IMR-90 (cell line): ENCODE measurements around the gene CYB5R4. TPM values are rescaled to one million over a fixed set of nuclear protein-coding genes. Genes with fewer than 3 reads are reported as not detected.
A peak's percentile ranks its signal among the peaks of the same experiment; 100 is the strongest.

Experiments
- ATAC-seq: fragments of 200-7000 bp; cut with Tn5 transposase; 2 replicates; pipeline ENCODE4 v1.9.1; 2020; ENCODE audit warnings: low read depth, mild to moderate bottlenecking, moderate library complexity
- BruUV-seq: library from RNA; stranded (reverse); fragments of 400-500 nt; replicated peaks from 2 replicates; lab custom pipeline; 2021; lab: Mats Ljungman, UMichigan
- CTCF ChIA-PET: fragments of 300-600 bp; formaldehyde crosslinking; extraction: SDS; loops from one replicate; lab custom pipeline; 2021; ENCODE audit warnings: antibody characterized with exemption; lab: Yijun Ruan, JAX
- POLR2A ChIA-PET: fragments of 300-600 bp; sonication (Branson Sonifier 250); formaldehyde crosslinking; loops from one replicate; lab custom pipeline; 2022; ENCODE audit warnings: antibody characterized with exemption; ENCODE audit not compliant: unreplicated experiment; lab: Charles Lee
- DNase-seq: peaks from one replicate; pipeline ENCODE4 v3.0.0; 2013
- H2AFZ ChIP-seq: replicated peaks from 2 replicates; pipeline ENCODE3; 2013; ENCODE audit warnings: low read length, mild to moderate bottlenecking; ENCODE audit not compliant: poor library complexity
- H2AK5ac ChIP-seq: 2 replicates; pipeline ENCODE4 v1.6.1; 2013; ENCODE audit warnings: low read depth, low read length, inconsistent platforms
- H2AK9ac ChIP-seq: replicated peaks from 2 replicates; pipeline ENCODE3; 2013; ENCODE audit warnings: mild to moderate bottlenecking, low read depth, low read length, moderate library complexity; ENCODE audit not compliant: poor library complexity
- H2BK120ac ChIP-seq: 2 replicates; pipeline ENCODE4 v1.6.1; 2013; ENCODE audit warnings: low read depth, low read length, inconsistent platforms
- H2BK15ac ChIP-seq: 3 replicates; pipeline ENCODE4 v1.6.1; 2013; ENCODE audit warnings: low read depth, low read length, inconsistent platforms
- H2BK20ac ChIP-seq: 2 replicates; pipeline ENCODE4 v1.6.1; 2013; ENCODE audit warnings: low read depth, mild to moderate bottlenecking, inconsistent platforms, low read length, moderate library complexity
- H2BK5ac ChIP-seq: 2 replicates; pipeline ENCODE4 v1.6.1; 2013; ENCODE audit warnings: mild to moderate bottlenecking, low read depth, low read length, inconsistent platforms; ENCODE audit not compliant: poor library complexity, severe bottlenecking
- H3K14ac ChIP-seq: replicated peaks from 2 replicates; pipeline ENCODE4 v1.6.1; 2013; ENCODE audit warnings: low read depth, low read length, inconsistent platforms
- H3K18ac ChIP-seq: 2 replicates; pipeline ENCODE4 v1.6.1; 2013; ENCODE audit warnings: low read depth, low read length, control low read depth
- H3K23ac ChIP-seq: 2 replicates; pipeline ENCODE4 v1.6.1; 2013; ENCODE audit warnings: low read depth, low read length, inconsistent platforms
- H3K27ac ChIP-seq: 2 replicates; pipeline ENCODE4 v1.5.1; 2013; ENCODE audit warnings: mild to moderate bottlenecking, control low read depth, low read length; ENCODE audit not compliant: insufficient read depth
- H3K27me3 ChIP-seq: 2 replicates; pipeline ENCODE4 v1.6.1; 2013; ENCODE audit warnings: low read length; ENCODE audit not compliant: control insufficient read depth, insufficient read depth
- H3K36me3 ChIP-seq: 2 replicates; pipeline ENCODE4 v1.6.1; 2013; ENCODE audit warnings: low read length, mixed read lengths; ENCODE audit not compliant: control insufficient read depth, insufficient read depth
- H3K4ac ChIP-seq: 2 replicates; pipeline ENCODE4 v1.6.1; 2013; ENCODE audit warnings: low read depth, low read length, inconsistent platforms
- H3K4me1 ChIP-seq: 2 replicates; pipeline ENCODE4 v1.6.1; 2013; ENCODE audit warnings: low read length, mixed read lengths; ENCODE audit not compliant: control insufficient read depth, insufficient read depth
- H3K4me2 ChIP-seq: 2 replicates; pipeline ENCODE4 v1.6.1; 2013; ENCODE audit warnings: low read depth, mild to moderate bottlenecking, control low read depth, low read length, moderate library complexity
- H3K4me3 ChIP-seq: 2 replicates; pipeline ENCODE4 v1.5.1; 2013; ENCODE audit warnings: low read depth, mild to moderate bottlenecking, control low read depth, low read length, moderate library complexity; ENCODE audit not compliant: insufficient read depth
- H3K56ac ChIP-seq: 2 replicates; pipeline ENCODE4 v1.6.1; 2013; ENCODE audit warnings: low read length, inconsistent platforms; ENCODE audit not compliant: insufficient read depth; ENCODE audit errors: extremely low read depth
- H3K79me1 ChIP-seq, 2 experiments: 2 replicates each; pipeline ENCODE4 v1.6.1; 2013; ENCODE audit warnings: low read length in 2 of 2, inconsistent platforms in 1 of 2, low read depth in 1 of 2
- H3K9ac ChIP-seq: 2 replicates; pipeline ENCODE4 v1.6.1; 2013; ENCODE audit warnings: low read depth, low read length, control low read depth
- H3K9me1 ChIP-seq: 2 replicates; pipeline ENCODE4 v1.6.1; 2013; ENCODE audit warnings: low read length, inconsistent platforms; ENCODE audit not compliant: insufficient read depth
- H3K9me3 ChIP-seq: 2 replicates; pipeline ENCODE4 v1.6.1; 2013; ENCODE audit warnings: low read length; ENCODE audit not compliant: control insufficient read depth, insufficient read depth
- H4K20me1 ChIP-seq: 2 replicates; pipeline ENCODE4 v1.6.1; 2013; ENCODE audit warnings: low read length, inconsistent platforms; ENCODE audit not compliant: insufficient read depth
- H4K5ac ChIP-seq: 2 replicates; pipeline ENCODE4 v1.6.1; 2013; ENCODE audit warnings: mild to moderate bottlenecking, low read depth, low read length, control low read depth
- H4K8ac ChIP-seq, 2 experiments: 2 replicates each; pipeline ENCODE4 v1.6.1; 2013; ENCODE audit warnings: low read depth in 2 of 2, low read length in 2 of 2, control low read depth in 1 of 2, inconsistent platforms in 1 of 2
- H4K91ac ChIP-seq: 2 replicates; pipeline ENCODE4 v1.6.1; 2013; ENCODE audit warnings: low read depth, low read length, inconsistent platforms; ENCODE audit not compliant: insufficient read depth
- CEBPB ChIP-seq: IDR thresholded peaks from 2 replicates; pipeline ENCODE4 v1.6.1; 2012; ENCODE audit warnings: low read depth, low read length, improper control_type of control experiment
- CHD1 ChIP-seq: IDR thresholded peaks from 2 replicates; pipeline ENCODE4 v1.6.1; 2012; ENCODE audit warnings: low read depth, low read length, improper control_type of control experiment
- CTCF ChIP-seq: conservative IDR thresholded peaks from 2 replicates; pipeline ENCODE4 v1.5.1; 2012; ENCODE audit warnings: mild to moderate bottlenecking, low read depth, low read length, improper control_type of control experiment
- FOS ChIP-seq: fragments of 150-350 bp; IDR thresholded peaks from 2 replicates; pipeline ENCODE4 v1.6.1; 2016; ENCODE audit warnings: low read depth, low read length
- NFE2L2 ChIP-seq: fragments of 150-350 bp; IDR thresholded peaks from 2 replicates; pipeline ENCODE4 v1.6.1; 2016; ENCODE audit warnings: low read depth, mild to moderate bottlenecking, low read length
- RAD21 ChIP-seq: IDR thresholded peaks from 2 replicates; pipeline ENCODE4 v1.6.1; 2012; ENCODE audit warnings: low read length, improper control_type of control experiment
- RFX5 ChIP-seq: IDR thresholded peaks from 2 replicates; pipeline ENCODE4 v1.8.0; 2012; ENCODE audit warnings: low read depth, mild to moderate bottlenecking, low read length, moderate library complexity
- SMC3 ChIP-seq: fragments of 150-350 bp; IDR thresholded peaks from 2 replicates; pipeline ENCODE4 v1.6.1; 2016; ENCODE audit warnings: low read depth, mild to moderate bottlenecking, antibody characterized with exemption, low read length, moderate library complexity
- WGBS, 2 experiments: methylation state at CpG; one replicate each; pipeline versions ENCODE4 v1.1.5 to v1.1.7; 2013; ENCODE audit warnings: missing lambda C conversion rate in 2 of 2; ENCODE audit not compliant: insufficient read length in 1 of 2; ENCODE audit errors: extremely low coverage in 2 of 2; 5-methylcytosine and 5-hydroxymethylcytosine counted together
- dilution Hi-C: fragments of 300-500 bp; cut with HindIII; formaldehyde crosslinking; loops from one replicate; pipeline ENCODE4 v1.14.3; 2018; ENCODE audit warnings: low sequenced_read_pairs; ENCODE audit not compliant: unreplicated experiment
- in situ Hi-C: fragments of 300-500 bp; cut with MboI; formaldehyde crosslinking; loops from 3 replicates; pipeline ENCODE4 v1.14.3; 2019; ENCODE audit warnings: low sequenced_read_pairs, inconsistent platforms, mixed read lengths
- intact Hi-C: fragments of 100-400 bp; cut with micrococcal nuclease; formaldehyde crosslinking; loops from 2 replicates; pipeline ENCODE4 v1.10.0; 2022
- polyA plus RNA-seq, 3 experiments: library from polyadenylated mRNA; depleted of rRNA; stranded (reverse); fragments of >200 nt; gene quantifications; 2 replicates each; pipeline ENCODE4 v1.2.3, GENCODE V29; 2012; ENCODE audit warnings: low replicate concordance in 1 of 3
- total RNA-seq: library from RNA; depleted of rRNA; stranded (reverse); fragments of >200 nt; gene quantifications from 2 replicates; pipeline ENCODE4 v1.2.3, GENCODE V29; 2012
- TF ChIP-seq, protein P1 (sequence below): fragments of 150-350 bp; IDR thresholded peaks from 2 replicates; pipeline ENCODE4 v1.6.1; 2017; ENCODE audit warnings: mild to moderate bottlenecking, antibody characterized with exemption, low read length, low read depth

CYB5R4 gene
- total and polyA plus RNA-seq, 2 of the 4 experiments (the other 2 are of a cell fraction): 3.2 to 6.1 TPM

- in situ Hi-C loops (no loop called here), intact Hi-C loops (no loop called here), dilution Hi-C loops (no loop called here)
- H2BK5ac ChIP-seq: no peak overlapping the region
- H3K56ac ChIP-seq: no peak overlapping the region
- H3K27ac ChIP-seq: no peak overlapping the region
- H2BK20ac ChIP-seq: no peak overlapping the region
- no peak overlapping the region for H2BK15ac ChIP-seq
- no peak overlapping the region for H3K23ac ChIP-seq
- H2BK120ac ChIP-seq: no peak overlapping the region
- no TSS peak for BruUV-seq
- TF ChIP-seq, protein P1, sequence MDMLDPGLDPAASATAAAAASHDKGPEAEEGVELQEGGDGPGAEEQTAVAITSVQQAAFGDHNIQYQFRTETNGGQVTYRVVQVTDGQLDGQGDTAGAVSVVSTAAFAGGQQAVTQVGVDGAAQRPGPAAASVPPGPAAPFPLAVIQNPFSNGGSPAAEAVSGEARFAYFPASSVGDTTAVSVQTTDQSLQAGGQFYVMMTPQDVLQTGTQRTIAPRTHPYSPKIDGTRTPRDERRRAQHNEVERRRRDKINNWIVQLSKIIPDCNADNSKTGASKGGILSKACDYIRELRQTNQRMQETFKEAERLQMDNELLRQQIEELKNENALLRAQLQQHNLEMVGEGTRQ: no peak
- TF ChIP-seq CEBPB (no peak), NFE2L2 (no peak), RAD21 (no peak), RFX5 (no peak), CHD1 (no peak), SMC3 (no peak), CTCF (no peak), FOS (no peak)
- H3K9me3 ChIP-seq: no peaks in the 10 kb centered on the region
- DNase-seq: no peak
- no peak overlapping the region for H4K91ac ChIP-seq
- H3K4me3 ChIP-seq: no peak overlapping the region
- H4K20me1 ChIP-seq: no peaks in the 10 kb centered on the region
- H2AK5ac ChIP-seq: no peak overlapping the region
- H3K9me1 ChIP-seq: no peaks in the 10 kb centered on the region
- ChIA-PET POLR2A (no interaction called here), CTCF (no interaction called here)
- H2AFZ ChIP-seq: no peak overlapping the region
- H3K18ac ChIP-seq: no peak overlapping the region
- H3K4me1 ChIP-seq: no peaks in the 10 kb centered on the region
- no peak overlapping the region for H2AK9ac ChIP-seq
- no peak overlapping the region for H4K8ac ChIP-seq
- H3K4ac ChIP-seq: no peak overlapping the region
- no peaks in the 10 kb centered on the region for H3K79me1 ChIP-seq
- peak overlapping the region; percentile 31 for H3K4me2 ChIP-seq
- no peak overlapping the region for H3K14ac ChIP-seq
- no peaks in the 10 kb centered on the region for H3K27me3 ChIP-seq
- H4K5ac ChIP-seq: no peak overlapping the region
- 0 out of 2 replicates have a peak, but pooled peaks cover 3% of the 10 kb centered on the region for H3K36me3 ChIP-seq
- ATAC-seq: peak; percentile 27; the same call in 1 of the 2 replicates
- 80% methylated on average over 1 of the region's 3 CpGs; no CpG with 5 or more reads in 1 of the 2 experiments for WGBS, 2 experiments
- no peak overlapping the region for H3K9ac ChIP-seq
These were observed 93.3 kb downstream of the CYB5R4 start for GRCh38 chr6:83952830-83953229.
